Measurements from ENCODE around the gene ITGB6.

The ITGB6 gene

GRCh38 chr2:160141912-160142311, 58.2 kb downstream of the ITGB6 start:
- no peak overlapping the region for H2AFZ ChIP-seq (ENCODE audit: low read length)
- no peaks in the 10 kb centered on the region for H4K20me1 ChIP-seq (ENCODE audit: insufficient read depth, low read length)
- H3K9ac ChIP-seq (ENCODE audit: low read length), result no peak overlapping the region
- H3K9me2 ChIP-seq (ENCODE audit: low read depth, low read length), result no peaks in the 10 kb centered on the region
- no peaks in the 10 kb centered on the region for H3F3A ChIP-seq (ENCODE audit: insufficient read depth, low read length)
- H3K9me3 ChIP-seq (ENCODE audit: low read length), result no peaks in the 10 kb centered on the region
- TF ChIP-seq EZH2 (IDR thresholded peaks at IDR 0.05; ENCODE audit: borderline replicate concordance, low read length) (no peak), CTCF (IDR thresholded peaks at IDR 0.05; ENCODE audit: low read length) (no peak)
- H3K27me3 ChIP-seq (ENCODE audit: insufficient read depth, low read length), result no peaks in the 10 kb centered on the region
- H3K4me3 ChIP-seq (ENCODE audit: low read depth, low read length, poor library complexity, severe bottlenecking), result no peak overlapping the region
- H3K36me3 ChIP-seq (ENCODE audit: insufficient read depth, low read length), result no peaks in the 10 kb centered on the region
- no peak overlapping the region for H3K4me2 ChIP-seq (ENCODE audit: low read length)
- H3K4me1 ChIP-seq (ENCODE audit: insufficient read depth, low read length, severe bottlenecking), result no peaks in the 10 kb centered on the region
- H3K27ac ChIP-seq (ENCODE audit: low read depth, low read length, poor library complexity, severe bottlenecking), result no peak overlapping the region
- no peaks in the 10 kb centered on the region for H3K79me2 ChIP-seq (ENCODE audit: insufficient read depth, low read length)

- Histone ChIP-seq H2AFZ (ENCODE audit: low read length) (no peak overlapping the region), H4K20me1 (ENCODE audit: insufficient read depth, low read length) (no peaks in the 10 kb centered on the region), H3K9me3 (ENCODE audit: low read length) (no peaks in the 10 kb centered on the region), H3K27me3 (ENCODE audit: insufficient read depth, low read length) (no peaks in the 10 kb centered on the region), H3K27ac (ENCODE audit: low read depth, low read length, poor library complexity, severe bottlenecking) (no peak overlapping the region), H3K4me1 (ENCODE audit: insufficient read depth, low read length, severe bottlenecking) (no peaks in the 10 kb centered on the region), H3F3A (ENCODE audit: insufficient read depth, low read length) (no peaks in the 10 kb centered on the region), H3K9ac (ENCODE audit: low read length) (no peak overlapping the region), H3K36me3 (ENCODE audit: insufficient read depth, low read length) (no peaks in the 10 kb centered on the region), H3K79me2 (ENCODE audit: insufficient read depth, low read length) (no peaks in the 10 kb centered on the region), H3K9me2 (ENCODE audit: low read depth, low read length) (no peaks in the 10 kb centered on the region), H3K4me3 (ENCODE audit: low read depth, low read length, poor library complexity, severe bottlenecking) (no peak overlapping the region), H3K4me2 (ENCODE audit: low read length) (no peak overlapping the region)
- TF ChIP-seq EZH2 (IDR thresholded peaks at IDR 0.05; ENCODE audit: borderline replicate concordance, low read length), result no peak
- no peak for TF ChIP-seq CTCF (IDR thresholded peaks at IDR 0.05; ENCODE audit: low read length)
Observed at GRCh38 chr2:160141419-160141818, 58.7 kb downstream of the ITGB6 start.

- Histone ChIP-seq H3K4me1 (ENCODE audit: insufficient read depth, low read length, severe bottlenecking) (no peaks in the 10 kb centered on the region), H3F3A (ENCODE audit: insufficient read depth, low read length) (no peaks in the 10 kb centered on the region), H3K36me3 (ENCODE audit: insufficient read depth, low read length) (no peaks in the 10 kb centered on the region), H3K4me3 (ENCODE audit: low read depth, low read length, poor library complexity, severe bottlenecking) (no peak overlapping the region), H3K9ac (ENCODE audit: low read length) (no peak overlapping the region), H4K20me1 (ENCODE audit: insufficient read depth, low read length) (no peaks in the 10 kb centered on the region), H2AFZ (ENCODE audit: low read length) (no peak overlapping the region), H3K9me2 (ENCODE audit: low read depth, low read length) (no peaks in the 10 kb centered on the region), H3K27ac (ENCODE audit: low read depth, low read length, poor library complexity, severe bottlenecking) (no peak overlapping the region), H3K79me2 (ENCODE audit: insufficient read depth, low read length) (no peaks in the 10 kb centered on the region), H3K4me2 (ENCODE audit: low read length) (no peak overlapping the region), H3K27me3 (ENCODE audit: insufficient read depth, low read length) (no peaks in the 10 kb centered on the region), H3K9me3 (ENCODE audit: low read length) (no peaks in the 10 kb centered on the region)
- TF ChIP-seq EZH2 (IDR thresholded peaks at IDR 0.05; ENCODE audit: borderline replicate concordance, low read length) (no peak), CTCF (IDR thresholded peaks at IDR 0.05; ENCODE audit: low read length) (no peak)
Observed at GRCh38 chr2:160140471-160140870, 59.6 kb downstream of the ITGB6 start.

Measured in OCI-LY1 (cell line).